Activated CD4-positive, alpha-beta T cell treated with anti-CD3 and anti-CD28 coated beads, Interleukin-2, Interleukin-6, amounts not matched to agents 100 ng/mL and 50 ng/mL, durations not matched to agents 16 hours and 8 hours (primary cell): ENCODE results near the gene HEYL.
A peak's percentile ranks its signal among the peaks of the same experiment; 100 is the strongest.

ENCODE experiments used
- DNase-seq: peaks from one replicate; pipeline ENCODE4 v3.0.0-alpha.2; 2020

HEYL gene

DNA sequence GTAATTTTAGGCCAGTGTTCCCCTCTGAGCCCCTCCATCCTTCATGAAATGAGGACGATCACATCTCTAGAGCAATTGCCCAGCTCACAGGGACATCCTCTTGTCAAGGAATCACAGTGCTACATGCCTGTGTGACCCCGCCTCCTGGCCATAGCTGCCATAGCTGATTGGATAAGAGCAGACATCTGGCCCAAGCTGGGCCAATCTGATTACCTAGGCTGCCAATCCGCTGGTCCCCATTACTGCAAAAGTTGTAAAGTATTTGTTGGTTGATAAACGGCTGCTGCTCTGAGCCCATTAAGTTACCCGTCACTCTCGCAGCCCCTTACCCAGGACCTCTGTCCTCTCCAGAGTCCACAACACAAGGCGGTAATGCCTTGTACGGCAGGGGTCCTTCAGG lies 24.1 kb upstream of the HEYL start:
- no peak for DNase-seq

DNA sequence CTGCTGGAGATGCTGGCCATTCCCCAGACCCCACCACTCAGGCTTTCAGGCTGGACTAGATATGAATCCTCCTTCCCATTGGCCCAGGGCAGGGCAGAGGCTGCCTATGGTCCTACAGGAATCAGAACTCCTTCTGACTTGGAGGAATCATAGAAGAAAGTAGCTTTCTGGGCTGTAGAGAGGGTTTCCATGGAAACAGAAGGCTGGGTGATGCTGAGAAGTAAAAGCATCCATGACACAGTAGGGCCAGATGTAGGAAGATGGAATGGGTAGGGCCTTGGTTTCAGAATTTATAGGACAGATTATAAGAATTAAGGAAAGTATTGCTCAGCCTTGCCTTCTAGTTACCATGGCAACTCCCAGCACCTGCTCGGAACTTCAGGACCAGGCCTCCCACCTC lies 23.4 kb upstream of the HEYL start:
- no peak for DNase-seq

DNA sequence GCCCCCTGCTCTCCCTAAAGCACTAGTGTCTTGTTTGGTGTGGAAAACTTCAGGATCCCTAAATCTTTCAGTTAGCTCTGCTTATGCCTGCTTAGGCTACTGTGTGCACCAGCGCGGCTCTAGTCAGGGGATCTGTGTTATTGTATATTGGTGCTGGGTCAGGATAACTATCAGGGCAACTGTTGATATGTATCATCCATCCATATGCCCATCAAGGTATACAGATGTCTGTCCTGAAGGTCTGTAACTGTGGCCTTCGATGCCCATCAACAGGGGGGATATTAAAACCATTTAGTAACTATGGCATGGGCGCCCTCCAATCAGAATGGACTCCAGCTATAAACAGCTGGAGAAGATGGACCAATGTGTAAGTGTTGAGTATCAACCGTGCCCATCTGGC lies 20.1 kb upstream of the HEYL start:
- no peak for DNase-seq

DNA sequence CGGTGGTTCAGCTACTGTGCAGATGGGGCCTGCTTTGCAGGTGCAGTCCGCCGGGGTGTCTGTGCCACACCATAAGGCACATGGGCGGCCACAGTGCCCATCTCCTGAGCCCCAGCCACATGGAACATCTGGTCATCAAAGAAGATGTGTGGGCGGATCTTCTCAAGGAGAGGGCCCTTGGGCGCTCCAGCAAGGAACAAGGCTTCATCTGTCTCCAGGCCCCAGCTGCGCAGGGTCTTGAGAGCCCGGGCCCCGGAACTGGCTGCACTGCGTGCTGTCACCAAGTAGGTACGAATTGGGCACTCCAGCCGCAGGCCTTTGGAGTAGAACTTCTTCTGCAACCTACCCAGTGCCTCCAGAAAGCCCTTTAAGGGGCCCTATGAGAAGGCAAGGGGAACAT lies 19.7 kb upstream of the HEYL start:
- DNase-seq: no peak

DNA sequence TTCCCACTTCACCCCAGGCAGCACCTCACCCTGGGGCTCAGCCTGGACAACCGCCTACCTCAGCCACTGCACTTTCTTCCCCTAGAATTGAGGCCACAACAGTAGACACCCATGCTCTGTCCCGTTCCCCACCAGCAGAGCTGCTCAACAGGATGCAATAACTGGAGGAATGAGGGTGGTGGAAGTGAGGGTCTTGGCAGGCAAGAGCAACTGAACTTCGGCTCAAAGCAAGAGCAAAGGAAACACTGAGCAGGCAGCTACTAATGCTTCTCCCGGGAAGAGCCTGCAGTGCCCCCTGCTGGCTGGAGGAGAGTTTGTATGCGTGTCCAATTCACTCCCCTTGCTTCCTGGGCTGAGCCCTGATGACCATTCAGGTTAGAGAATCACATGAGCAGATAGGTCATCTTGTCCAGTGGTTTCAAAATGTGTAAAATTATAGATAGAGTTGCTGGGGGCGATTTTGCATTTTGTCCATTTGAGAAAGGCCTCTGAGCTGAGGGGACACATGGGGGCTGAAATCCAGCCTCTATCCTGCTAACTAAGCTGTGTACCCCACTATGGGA lies 18.6 kb upstream of the HEYL start:
- DNase-seq: peak; percentile 87

DNA sequence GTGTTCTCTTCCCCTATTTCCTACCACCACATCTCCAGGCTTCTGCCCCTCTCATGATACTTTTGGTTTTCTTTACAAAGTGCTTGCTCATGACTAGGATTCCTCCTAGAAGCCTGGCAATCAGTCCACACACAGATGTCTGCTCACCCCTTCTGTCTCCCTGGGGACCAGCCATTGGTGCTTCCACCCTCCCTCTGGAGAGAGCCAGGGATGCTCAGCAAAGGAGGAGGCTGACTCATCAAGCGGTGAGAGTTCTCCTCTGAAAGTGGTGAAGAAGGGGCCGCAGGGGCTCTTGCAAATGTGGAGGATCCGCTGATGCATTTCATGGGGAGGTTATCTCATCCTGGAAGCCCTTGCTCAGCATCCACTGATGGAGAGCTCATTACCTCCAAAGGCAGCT lies 18.0 kb upstream of the HEYL start:
- DNase-seq: no peak

DNA sequence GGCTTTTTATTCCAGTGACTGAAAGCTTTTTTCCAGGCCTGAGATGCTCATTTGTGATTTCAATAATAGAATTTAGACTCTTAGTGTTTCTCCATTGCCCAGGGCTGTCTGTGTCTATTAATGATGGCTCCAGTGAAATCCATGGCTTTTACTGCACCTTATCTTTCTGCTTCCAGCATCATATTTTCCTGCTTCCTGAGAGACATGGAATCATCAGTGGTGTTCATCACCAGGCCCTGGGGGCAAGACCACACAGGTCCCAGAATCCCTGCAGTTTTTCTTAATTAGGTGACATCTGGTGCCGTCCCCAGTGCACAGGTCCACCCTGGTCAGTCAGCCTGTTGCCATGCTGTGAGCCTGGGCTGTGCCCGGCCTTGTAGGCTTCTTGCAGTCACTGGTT lies 16.9 kb upstream of the HEYL start:
- no peak for DNase-seq

DNA sequence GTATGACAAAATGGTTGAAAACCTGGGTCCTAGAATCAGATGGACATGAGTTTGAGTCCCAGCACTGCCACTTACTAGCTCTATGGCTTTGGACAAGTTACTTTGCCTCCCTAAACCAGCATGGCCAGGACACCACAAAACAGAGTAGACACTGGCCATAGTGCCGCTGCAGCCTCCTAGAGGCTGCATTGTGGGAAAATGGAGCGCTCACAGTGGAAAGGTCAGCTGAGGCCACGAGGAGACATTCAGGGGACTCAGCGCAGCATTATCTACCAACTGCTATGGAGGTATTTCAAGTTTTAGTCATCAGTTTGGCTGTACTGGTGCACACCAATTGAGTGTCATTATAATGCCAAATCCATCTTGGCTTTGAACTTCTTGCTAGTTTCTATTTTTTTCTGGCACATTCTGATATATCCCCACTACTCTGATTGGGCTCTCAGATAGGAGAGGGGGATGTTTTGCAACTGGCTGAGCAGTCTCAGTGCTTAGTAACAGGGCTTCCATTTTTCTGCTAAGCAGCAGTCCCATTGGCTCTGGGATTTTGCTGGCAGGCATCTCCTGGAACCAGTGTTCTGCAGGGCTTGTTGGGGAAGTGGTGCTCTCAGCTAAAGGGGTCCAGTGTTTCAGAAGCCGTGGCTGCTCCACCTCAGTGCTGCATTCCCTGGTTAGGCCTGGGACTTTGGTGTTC lies 16.3 kb upstream of the HEYL start:
- DNase-seq: no peak

DNA sequence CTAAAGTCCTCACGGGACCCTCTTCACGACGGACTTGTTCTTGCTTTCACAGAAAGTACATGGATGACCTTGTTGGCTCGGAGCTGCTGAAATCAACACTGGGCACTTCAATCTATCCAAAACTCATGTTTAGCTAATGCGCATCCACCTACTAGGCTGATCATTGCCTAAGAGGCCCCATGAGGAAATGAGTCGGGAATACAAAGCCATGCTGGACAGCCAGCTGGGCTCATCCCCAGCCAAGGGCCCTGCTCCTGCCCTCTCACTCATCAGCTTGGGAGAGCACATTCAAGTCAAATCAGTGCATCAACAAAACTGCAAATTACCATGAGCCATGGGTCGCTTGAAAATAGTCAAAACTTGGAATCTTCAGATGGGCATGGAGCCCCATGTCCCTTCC lies 14.8 kb upstream of the HEYL start:
- DNase-seq: no peak

DNA sequence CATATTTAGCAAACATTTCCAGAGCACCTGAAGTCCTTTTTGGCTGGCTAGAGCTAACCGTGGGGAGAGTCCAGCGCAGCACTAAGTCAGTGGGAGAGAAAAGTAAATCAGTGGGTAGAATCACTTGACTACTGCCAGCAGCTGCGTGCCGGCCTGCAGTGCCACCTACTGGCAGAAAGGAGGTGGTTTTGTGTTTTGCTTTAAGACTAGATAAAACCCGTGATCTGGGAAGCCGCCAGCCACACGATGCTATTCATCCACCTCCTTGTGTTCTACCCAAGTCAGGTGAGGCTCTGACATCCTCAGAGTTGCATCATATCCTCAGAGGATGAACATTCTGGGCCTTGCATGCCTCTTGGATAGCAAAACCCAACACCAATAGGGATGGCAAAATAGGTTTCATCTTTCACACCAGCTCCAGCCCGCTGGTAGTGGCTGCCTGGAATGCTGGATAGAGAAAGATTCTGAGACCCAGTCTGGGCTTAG lies 14.1 kb upstream of the HEYL start:
- DNase-seq: peak; percentile 85

DNA sequence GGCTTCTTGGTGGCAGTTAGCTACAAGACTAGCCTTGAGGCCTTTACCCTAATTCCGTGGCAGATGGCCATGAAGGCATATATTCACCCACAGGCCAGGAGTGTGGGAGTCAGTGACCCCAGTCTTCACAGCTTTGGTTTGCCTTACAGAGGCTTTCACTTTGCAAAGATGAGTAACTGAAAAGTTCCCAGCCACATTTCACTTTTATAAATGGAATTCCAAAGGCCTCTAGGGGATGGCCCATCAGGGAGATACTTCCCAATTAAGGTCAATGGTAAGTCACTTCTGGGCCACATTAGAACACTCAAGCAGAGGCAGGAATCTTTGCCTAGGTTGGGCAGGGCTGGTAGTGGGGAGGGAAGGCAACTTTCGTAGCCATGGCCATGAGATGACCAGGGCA lies 13.1 kb upstream of the HEYL start:
- DNase-seq: no peak

DNA sequence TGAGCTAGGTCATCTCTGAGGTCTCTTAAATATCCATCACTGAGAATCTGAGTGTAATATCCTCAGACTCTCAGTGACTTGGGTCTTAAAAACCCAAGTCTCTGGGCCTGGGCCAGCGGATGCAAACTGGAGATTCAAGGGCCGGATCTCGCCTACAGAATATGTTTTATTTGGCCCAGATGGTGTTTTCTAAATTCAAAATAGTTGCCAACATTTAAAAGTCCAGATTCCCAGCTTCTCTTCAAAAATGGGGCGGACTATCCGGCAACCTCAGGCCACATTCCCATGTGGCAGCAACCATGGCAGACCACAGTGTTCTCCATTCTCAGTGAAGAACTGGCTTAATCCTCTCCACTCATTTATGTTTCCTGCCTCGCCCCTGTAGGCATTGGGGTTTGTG lies 12.7 kb upstream of the HEYL start:
- no peak for DNase-seq

DNA sequence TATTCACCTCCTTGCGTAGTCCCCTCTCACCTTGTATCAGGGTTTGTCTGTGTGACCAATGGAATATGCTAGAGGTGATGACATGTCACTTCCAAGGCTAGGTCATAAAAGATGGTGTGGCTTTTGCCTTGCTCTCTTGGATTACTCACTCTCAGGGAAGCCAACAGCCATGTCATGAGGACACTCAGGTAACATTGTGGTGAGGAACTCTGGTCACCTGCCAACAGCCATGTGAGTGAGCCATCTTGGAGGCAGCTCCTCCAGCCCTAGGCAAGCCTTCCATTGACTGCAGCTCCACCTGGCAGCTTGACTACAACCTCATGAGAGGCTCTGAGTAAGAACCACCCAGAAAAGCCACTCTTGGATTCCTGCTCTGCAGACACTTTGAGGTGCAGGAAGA lies 11.0 kb upstream of the HEYL start:
- no peak for DNase-seq

DNA sequence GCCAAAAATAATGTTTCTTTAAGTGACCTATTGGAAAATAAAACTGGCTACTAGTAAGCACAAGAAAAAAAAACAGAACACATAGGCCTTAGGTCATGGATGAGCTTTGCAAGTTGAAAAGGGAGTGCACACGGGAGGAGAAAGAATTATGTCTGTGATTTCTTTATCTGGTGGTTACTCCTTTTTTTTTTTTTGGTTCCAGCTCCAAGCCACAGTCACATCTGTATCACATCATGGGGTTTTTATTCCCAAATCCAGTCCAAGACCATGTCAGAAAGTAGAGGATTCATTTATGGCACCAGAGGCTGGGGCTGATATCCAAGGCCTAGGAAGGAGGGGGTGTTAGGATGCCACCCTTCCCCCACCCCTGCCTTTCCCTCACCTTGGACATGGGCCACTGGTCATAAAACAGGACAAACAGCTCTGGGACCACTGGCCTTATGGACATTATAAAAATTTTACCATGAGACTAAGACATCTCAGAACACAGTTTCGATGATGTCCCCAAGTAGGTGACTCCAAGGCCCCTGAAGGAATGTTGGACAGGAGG lies 10.3 kb upstream of the HEYL start:
- no peak for DNase-seq

DNA sequence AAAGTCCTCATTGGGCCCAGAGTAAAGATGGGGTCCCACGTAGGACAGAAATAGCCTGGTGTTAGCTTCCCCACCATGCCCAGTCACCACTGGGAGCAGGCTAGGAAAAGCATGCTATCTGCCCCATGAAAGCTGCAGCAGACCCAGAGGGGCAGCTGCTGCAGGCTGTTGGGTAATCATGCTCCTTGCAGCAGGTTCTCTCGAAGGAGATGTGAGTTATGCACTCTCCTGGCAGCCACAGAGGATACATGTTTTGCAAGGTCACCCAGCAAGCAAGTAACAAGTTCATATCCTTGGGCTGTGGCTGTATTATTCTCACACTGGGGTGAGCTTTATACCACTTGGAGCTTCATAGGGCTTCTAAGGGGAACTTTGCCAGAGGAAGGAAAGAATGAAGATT lies 9.1 kb upstream of the HEYL start:
- DNase-seq: no peak

DNA sequence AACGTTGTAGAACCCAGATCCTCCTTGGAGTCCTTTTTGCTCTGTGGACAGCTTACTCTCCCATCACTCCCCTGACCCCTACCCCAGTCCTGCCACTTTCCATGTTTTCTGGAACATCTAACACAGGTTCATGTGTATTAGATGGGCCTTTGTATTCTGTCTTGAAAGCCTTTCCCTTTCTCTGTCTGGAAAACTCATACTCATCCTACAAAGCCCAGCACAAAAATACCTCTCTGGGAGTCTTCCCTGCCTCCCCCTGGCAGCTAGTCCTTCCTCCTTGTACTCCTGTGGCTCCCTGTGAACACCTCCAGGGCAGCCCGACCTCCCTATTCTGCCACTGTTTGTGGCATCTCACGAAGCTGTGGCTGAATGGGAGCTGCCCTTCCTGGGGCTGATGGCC lies 7.8 kb upstream of the HEYL start:
- DNase-seq: no peak

DNA sequence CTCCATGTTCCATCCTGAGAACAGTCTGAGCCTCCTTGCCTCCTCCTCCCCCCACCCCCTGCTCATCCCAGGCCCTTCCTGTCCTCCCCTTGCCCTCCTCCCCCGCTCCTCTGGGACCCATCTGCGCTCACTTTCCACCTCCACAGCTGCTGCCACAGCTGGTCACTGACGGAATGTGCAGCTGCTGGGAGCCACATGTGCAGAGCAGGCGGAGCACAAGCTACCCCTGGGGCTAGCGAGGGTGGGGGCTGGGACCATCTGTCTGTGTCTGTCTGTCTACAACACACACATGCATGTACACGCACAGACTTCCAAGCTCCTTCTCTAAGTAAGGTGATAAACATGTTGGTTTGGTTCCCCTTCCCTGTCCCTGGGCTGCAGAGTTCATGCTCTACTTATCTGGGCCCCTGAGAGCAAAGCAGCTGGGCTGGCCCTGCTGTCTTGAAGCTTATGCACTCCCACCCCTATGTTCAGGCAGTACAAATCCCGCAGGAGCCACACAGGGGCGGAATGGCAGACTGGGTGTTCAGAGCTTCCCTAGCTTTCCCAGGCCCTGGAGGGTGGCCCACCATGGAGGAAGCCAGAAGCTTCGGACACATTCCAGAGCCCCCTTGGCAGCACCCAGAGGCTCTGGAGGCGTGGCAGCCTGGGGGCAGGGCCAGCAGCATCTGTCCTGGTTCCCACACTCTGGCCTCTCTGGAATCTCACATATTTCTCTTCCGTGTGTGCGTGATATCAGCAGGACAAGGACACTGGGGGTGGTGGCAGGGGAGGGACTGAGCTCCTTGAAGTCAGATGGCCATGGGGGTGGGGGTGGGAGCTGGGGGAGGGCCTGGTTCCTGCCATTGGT lies 7.0 kb upstream of the HEYL start:
- DNase-seq: no peak

DNA sequence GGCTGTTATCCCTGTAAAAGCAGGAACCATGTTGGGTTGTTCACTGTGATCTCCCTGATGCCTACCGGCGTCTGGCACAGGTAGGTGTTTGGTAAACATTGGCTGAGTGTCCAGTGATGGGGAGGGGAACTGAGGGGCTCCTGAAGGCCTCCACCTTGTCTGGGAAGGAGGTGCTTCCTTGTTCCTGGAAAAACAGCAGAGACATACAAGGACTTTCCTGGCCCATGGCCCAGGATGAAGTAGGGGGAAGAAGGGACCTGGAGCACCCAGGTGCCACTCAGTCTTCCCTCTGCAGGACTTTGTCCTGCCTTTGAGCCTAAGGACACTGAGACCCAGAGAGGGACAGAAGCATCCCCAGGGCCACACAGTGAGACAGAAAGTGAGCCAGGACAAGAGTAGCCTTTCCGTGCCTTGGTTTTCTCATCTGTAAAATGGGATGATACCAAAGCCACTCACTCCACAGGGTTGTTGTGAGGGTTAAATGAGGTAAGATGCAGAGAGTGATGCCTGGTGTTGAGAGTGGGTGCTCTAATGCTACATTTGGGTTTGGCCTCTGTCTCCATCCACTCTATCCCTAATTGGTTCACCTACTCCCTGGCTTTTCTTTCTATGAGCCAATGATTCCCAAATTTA lies 6.1 kb upstream of the HEYL start:
- DNase-seq: no peak

DNA sequence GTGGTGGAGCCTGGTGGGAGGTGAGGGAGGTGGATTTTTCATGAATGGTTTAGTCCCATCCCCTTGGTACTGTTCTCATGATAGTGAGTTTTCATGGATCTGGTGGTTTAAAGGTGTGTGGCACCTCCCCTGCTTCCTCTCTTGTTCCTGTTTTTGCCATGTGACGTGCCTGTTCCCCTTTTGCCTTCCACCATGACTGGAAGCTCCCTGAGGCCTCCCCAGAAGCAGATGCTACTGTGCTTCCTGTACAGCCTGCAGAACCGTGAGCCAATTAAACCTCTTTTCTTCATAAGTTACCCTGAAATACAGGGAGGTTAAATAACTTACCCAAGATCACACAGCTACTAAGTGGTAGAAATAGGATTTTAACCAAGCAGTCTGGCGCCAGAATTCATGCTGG lies 4.3 kb upstream of the HEYL start:
- DNase-seq: no peak

DNA sequence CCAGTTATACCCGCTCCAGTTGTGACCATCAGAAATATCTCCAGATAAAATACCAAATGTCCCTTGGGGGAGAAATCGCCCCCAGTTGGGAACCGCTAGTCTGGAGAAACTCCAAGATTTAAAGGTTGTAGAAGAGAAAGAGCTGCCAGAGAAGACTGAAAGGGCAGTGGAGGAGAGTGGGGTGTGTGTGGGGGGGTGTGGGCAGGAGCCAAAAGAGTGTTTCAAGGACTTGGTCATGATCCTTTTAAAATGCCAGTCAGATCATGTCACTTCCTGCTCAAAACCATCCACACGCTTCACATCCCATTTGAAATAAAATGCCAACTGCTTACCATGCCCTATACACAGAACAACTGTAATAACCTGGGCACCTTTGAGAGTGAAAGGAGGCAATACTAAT lies 3.4 kb upstream of the HEYL start:
- no peak for DNase-seq

DNA sequence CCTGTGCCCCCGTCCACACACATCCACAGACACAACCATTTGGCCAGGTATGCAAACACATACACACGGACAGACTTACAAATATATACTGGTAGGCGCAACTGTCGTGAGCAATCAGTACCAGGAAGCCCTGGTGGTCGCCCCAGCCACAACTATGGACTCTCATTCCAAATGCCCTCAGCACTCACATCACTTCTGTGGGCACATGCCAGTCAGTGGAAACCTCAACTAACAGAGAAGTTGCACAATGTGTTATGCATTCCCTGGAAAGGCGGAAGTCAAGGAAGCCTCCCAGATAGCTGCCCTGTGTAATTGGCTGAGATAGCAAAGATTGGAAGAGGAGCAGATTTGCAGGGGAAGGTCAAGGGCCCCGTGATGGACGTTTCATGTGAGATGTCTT lies 1.4 kb upstream of the HEYL start:
- no peak for DNase-seq

DNA sequence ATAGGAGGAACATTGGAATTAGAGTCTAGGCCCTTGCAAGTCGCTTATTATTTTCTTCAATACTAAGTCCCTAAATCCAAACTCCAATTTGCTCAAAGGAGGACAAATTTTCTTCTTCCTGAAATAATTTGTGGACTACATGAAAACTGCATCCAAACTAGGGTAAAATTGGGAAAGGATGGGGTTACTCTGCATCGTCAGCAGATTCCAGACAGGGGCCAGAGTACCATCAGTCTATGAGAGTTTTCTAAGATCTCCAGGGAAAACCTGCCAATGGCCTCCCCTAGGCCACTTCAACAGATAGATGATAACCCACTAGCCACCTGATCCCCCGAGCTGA lies 508 bp downstream of the HEYL start:
- no peak for DNase-seq

DNA sequence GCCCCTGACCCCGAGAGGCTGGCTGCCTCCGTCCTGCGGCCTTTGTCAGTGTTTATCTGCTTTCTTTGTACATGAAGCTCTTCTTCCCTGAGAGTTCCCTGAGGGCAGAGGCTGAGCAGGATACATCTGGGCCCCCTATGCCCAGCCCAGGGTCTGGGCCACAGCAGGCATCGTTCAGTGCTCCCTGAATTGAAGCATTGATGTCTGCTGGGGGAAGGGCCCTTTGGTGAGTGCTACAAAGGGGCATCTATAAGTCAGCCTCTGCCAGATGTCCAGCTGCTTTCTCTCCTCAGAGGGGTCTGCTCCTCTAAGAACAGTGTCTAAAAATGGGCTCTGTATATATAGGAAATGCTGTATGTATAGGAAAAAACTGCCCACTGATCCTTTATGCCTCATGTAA lies 2.1 kb downstream of the HEYL start:
- DNase-seq: no peak

DNA sequence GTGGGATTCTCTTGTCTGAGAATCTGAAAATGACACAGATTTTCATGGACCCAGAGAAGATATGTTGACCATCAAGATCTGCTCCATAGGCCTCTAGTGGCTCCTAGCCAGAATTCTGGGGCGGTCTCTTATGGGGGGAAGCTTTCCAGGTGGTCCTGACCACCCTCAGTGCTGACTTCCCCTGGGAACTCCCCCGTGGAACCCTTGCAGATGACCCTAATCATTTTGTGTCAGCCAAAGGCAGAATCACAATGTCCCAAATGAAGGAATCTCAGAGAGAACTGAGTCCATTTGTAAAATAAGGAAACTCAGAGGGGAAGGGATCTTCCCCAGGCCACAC lies 3.6 kb downstream of the HEYL start:
- no peak for DNase-seq
